ENCODE data around the gene NELFB.

NELFB gene

DNA sequence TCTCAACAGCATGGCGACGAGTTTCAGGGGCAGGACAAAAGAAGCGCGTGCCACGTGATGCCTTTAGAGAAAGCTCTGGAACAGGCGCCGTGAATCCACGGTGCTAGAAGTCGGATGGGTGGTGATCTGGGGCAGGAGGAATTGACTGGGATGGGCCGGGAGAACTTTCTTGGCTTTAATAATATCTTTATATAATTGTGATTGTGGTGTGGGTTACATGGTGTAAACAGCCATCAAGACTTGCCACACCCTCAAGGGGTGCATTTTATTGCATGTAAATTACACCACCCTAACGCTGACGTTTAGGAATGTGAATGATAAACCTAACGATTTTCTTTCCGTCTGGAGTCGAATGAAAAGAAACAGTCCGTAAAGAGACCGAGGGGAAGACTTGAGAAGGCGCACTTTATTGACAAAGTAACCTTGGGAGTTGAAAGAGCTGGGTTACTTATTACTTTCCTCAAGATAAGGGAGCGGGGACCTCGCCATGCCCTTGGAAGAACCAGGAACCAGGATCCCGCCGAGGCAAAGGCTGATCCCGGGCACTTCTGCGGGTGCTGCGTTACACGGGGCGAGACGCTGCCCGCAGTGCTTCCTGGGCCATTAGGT lies 38.5 kb downstream of the NELFB start:
- FAIRE-seq, result no peak

- FAIRE-seq, result peak; percentile 47
Observed at GRCh38 chr9:137294091-137294680, 39.1 kb downstream of the NELFB start.

- FAIRE-seq, result no peak
Observed at GRCh38 chr9:137294681-137295237, 39.6 kb downstream of the NELFB start.

- FAIRE-seq, result no peak
Observed at GRCh38 chr9:137295238-137295811, 40.2 kb downstream of the NELFB start.

DNA sequence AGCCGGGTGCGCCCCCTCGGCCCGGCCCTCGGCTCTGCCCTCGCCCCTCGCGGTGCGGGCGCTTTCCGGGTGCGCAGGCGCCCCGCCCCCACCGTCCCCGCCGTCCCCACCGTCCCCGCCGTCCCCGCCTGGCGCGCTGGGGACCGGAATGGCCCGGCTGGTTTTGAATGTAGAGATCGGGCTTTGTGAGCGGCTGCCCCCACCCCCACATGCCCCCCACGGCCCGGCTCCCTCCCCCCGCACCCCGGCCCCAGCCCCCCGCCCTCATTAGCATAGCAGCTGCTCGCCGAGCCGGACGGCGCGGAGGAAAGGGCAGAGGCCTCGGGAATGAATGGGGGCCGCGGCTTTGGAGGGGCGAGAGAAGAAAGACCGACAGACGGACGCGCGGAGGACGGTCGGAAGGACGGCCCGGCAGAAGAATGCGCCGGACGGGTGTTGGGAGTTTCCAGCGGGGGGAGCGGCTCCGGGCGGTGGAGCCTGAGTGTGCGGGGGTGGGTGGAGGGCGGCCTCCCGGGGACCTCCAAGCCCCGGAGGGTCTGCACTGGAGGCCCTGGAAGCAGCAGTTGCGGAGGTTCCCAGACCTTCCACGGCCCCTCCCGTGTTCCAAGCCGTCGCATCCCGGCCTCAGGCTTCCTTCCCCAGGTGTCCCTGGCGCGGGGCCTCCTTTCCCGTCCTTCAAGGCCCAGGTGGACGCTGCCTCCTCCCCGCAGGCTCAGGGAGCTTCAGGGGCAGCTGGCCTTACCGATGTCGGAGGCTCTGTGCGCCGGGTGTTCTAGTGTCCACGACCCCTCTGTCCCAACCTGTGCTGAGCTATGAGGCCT lies 40.9 kb downstream of the NELFB start:
- no peak for FAIRE-seq

DNA sequence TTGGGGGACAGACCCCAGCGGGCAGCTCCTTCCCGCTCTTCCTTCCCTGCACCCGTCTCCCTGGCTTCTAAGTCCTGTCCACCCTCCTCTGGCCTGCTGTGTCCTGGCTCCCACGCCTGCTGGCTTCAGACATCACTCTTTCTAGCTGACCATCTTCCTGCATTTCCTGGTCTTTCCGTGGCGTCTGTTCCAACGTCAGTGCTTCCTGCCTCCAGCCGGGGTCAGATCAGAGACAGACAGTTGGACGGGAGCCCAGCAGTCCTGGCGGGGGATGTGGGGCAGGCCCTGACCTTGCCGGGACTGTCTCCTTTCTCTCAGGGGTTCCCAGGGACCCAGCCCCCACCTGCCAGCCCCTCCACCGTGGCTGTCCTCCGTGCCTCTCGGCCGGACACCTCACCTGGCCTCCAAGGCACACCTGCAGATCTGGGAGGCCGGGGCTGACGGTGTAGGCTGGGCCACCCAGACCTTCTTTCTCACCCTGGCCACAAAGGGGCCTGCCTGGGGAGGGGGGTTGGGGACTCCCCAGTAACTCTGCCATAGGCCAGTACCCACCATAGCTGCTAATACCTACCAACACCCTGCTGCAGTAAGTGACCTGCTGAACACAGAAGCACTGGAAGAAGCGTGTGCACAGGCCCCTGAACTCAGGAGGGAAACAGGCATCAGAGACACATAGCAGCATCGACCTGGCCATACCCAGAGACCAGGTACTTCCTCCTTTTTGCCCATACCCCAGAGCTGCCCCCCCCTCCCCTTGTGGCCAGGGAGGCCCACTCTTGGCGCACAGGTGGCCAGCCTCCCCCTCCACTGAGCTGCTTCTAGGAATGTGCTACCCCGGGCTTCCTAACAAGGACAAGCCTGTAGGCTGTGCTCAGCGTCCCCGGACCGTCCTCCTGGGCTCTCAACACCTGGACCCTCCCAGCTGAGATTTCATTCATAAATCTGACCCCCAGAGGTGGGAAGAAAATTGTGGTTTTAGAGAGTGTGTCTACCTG lies 41.8 kb downstream of the NELFB start:
- no peak for FAIRE-seq

DNA sequence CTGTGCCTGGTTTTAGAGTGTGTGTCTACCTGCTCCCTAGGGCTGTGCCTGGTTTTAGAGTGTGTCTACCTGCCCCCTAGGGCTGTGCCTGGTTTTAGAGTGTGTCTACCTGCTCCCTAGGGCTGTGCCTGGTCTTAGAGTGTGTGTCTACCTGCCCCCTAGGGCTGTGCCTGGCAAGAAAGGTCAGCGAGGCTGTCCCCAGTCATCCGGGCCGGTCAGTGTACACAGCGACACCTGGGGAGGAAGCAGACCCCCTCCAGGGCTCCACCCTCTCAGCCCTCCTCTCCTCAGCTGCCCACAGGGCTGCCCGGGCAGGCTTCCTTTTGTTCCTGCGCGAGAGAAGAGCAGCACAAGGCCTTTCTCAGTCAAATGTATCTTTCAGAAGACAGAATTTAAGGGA lies 42.8 kb downstream of the NELFB start:
- no peak for FAIRE-seq

- FAIRE-seq, result no peak
Observed at GRCh38 chr9:137298401-137299202, 43.5 kb downstream of the NELFB start.

DNA sequence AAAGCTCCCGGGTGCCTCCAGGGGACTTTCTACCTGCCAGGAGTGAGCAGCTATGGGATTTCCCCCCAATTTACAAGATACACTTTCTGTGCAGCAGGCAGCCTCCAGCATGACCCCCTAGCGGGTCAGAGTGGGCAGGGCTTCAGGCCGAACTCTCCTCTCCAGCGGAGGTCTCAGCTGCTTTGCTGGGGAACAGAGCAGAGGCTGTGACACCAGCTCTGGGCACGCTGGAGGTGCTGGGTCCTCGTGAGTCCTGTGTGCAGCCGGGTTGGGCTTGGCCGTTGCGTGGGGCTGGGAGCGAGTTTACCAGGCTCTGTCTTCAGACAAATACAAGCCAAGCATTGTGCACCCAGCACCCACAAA lies 44.1 kb downstream of the NELFB start:
- FAIRE-seq, result no peak

- no peak for FAIRE-seq
Observed at GRCh38 chr9:137299938-137300337, 44.8 kb downstream of the NELFB start.

DNA sequence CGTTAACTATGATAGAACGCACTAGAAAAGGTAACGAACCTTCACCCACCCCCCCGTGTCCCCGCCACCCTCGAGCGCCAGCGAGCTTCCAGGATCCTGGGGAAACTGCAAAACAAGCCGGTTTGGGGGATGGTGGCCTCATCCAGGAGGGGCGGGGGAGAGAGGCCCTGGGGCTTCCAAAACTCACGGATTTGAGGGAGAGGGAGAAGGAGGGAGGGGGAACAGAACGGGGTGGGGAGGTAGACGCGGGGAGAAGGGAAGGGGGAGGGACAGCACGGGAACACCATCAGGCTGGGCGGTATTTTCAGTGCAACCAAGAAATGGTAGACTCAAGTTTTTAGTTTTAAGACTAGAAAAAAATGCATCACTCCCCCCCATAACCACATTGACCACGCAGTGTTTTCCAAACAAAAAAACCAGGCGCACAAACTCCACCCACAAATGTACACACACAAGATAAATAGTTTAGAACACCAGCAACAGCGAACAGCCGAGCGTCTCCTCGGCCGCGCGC lies 45.5 kb downstream of the NELFB start:
- no peak for FAIRE-seq

DNA sequence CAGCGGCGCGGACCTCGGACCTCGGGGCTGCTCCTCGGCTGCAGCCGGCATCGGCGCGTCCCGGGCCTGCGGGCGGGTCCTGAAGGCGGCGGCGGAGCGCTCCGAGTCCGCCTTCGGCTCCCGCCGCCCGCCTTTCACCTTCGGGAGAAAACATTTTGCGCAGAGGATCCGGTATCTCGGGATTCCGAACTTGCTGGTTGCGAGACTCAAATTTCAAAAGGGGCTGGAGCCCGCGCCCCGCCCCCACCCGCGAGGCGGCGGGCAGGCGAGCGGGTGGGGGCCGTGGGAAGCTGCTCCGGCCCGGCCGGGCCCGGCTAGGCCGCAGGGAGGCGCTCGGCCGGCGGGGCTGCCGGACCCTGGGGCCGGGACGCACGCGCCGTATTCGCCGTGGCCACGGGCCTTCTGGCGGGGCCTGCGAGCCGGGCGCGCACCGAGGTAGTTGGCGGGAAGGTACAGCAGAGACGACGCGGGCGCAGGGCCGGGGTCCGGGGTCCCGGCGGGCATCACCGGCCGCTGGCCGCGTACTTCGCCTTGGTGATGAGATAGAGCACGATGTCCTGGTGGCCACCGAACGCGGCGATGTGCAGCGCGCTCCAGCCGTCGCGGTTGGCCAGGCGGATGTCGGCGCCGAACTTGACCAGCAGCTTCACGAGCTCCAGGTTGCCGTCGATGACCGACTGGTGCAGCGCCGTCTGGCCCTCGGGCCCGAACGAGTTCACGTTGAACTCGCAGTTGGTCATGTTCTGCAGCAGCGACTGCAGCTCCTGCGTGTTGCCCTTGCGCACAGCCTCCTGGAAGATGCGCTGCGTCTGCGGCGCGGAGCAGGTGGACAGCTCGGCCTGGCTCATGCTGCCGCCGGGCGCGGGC lies 46.2 kb downstream of the NELFB start:
- FAIRE-seq, result no peak

GRCh38 chr9:137302118-137302448 lies 47.0 kb downstream of the NELFB start, which contains the start of gene NRARP:
TSS of gene NRARP (minus strand) at chr9:137302271. CDS start at chr9:137301928, 343 bp downstream.
- no peak for FAIRE-seq

GRCh38 chr9:137302449-137303150 lies 47.5 kb downstream of the NELFB start:
- FAIRE-seq, result no peak

GRCh38 chr9:137303151-137303892 lies 48.2 kb downstream of the NELFB start:
- FAIRE-seq, result no peak

DNA sequence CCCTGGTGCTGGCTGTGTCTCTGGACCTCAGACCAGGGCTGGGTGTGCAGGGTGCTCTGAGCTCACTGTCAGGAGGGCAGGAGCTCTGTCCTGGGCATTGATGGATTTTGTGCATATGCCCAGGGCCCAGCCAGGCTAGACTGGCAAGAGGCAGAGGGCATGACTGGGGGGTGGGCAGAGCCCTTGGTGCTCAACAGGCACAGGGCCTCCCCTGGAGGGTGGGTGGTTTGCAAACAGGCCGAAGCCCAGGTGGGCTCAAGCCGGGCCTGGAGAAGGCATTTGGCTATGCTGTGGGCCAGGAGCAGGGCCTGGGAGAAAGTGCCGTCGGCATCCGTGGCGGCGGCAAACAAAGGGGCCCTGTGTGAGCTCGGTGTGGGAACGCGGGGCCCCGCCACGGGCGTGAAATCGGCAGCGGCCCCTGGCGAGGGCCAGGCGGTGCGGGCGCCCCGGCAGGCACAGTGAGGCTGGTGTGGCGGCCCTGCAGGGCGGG lies 48.8 kb downstream of the NELFB start:
- no peak for FAIRE-seq

- no peak for FAIRE-seq
Observed at GRCh38 chr9:137304383-137305059, 49.4 kb downstream of the NELFB start.
